ENCODE data around the gene PRR23E.

The PRR23E gene

DNA sequence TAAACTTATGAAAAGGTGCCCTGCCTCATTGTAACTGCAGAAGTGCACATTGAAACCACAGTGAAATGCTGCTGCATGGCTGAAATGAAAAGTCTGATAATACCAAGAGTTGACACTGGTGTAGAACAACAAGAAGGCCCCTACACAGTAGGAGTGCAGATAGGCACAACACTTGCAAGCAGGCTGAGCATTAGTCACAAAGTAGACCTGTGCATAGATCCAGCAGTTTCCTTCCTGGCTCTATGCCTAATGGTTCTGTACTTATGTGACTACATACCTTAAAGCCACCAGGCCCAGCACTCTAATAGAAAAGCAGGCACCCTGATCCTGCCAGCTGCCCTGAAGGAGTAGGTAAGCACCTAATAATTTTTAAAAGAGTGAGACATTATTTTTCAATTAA, 41.8 kb downstream of the PRR23E start:
- Histone ChIP-seq H3K36me3 (replicated peaks) (no peaks in the 10 kb centered on the region), H3K4me3 (ENCODE audit: low read depth, low read length) (no peak overlapping the region), H3K27me3 (replicated peaks) (no peaks in the 10 kb centered on the region), H3K27ac (no peak overlapping the region)
- in situ Hi-C loops (cut with HindIII; ENCODE audit: low pct_ligation_motif_present, low sequenced_read_pairs) = no loop called here
- DNase-seq = no peak
- TF ChIP-seq CTCF (IDR thresholded peaks at IDR 0.05; ENCODE audit: low read depth, low read length, missing control alignments) = no peak

- no peaks in the 10 kb centered on the region for H3K27me3 ChIP-seq (replicated peaks)
- in situ Hi-C loops (cut with HindIII; ENCODE audit: low pct_ligation_motif_present, low sequenced_read_pairs) = no loop called here
- TF ChIP-seq CTCF (IDR thresholded peaks at IDR 0.05; ENCODE audit: low read depth, low read length, missing control alignments) = no peak
These were observed 42.8 kb downstream of the PRR23E start for GRCh38 chr3:127235706-127236105.

DNA sequence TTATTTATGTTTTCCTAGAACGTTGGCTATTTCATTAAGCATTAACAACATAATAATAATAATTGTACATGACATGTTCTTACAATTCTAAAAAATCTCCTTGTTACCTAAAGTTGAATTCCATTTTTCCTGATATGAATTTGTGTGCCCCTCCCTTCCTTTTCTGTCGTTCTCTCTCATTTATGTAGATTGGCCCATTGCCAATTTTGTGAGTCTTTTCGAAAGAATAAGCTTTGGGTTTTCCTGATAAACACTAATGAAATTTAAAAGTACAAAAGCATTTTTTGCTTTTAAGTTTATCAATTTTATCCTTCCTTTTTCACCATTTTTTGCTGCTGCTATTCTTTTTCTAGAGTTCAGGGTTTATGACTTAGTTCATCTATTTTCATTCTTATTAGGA, 44.9 kb downstream of the PRR23E start:
- in situ Hi-C loops (cut with HindIII; ENCODE audit: low pct_ligation_motif_present, low sequenced_read_pairs) = no loop called here
- Histone ChIP-seq H3K27me3 (replicated peaks) (no peaks in the 10 kb centered on the region), H3K4me3 (ENCODE audit: low read depth, low read length) (no peak overlapping the region), H3K27ac (no peak overlapping the region), H3K36me3 (replicated peaks) (no peaks in the 10 kb centered on the region)
- no peak for DNase-seq
- no peak for TF ChIP-seq CTCF (IDR thresholded peaks at IDR 0.05; ENCODE audit: low read depth, low read length, missing control alignments)

More at GRCh38 chr3:127235706-127236105, 42.8 kb downstream of the PRR23E start:
- no peaks in the 10 kb centered on the region for H3K36me3 ChIP-seq (replicated peaks)
- DNase-seq = no peak
- no peak overlapping the region for H3K4me3 ChIP-seq (ENCODE audit: low read depth, low read length)
- no peak overlapping the region for H3K27ac ChIP-seq

DNA sequence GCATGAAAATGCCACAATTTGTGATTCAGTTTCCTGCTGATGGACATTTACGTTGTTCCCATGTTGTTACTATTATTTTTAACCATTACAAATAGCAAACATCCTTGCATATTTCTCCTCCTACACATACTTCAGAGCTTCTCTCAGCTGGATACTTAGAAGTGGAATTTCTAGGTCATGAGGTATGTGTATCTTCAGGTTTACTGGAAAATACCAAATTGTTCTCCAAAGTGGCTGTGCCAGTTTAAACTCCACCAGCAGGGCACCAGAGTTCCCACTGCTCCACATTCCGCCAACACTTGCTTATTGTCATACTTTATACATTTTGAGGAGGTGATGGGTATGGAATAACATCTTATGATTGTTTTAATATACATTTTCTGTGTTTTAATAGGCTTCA, 45.7 kb downstream of the PRR23E start:
- Histone ChIP-seq H3K27me3 (replicated peaks) (no peaks in the 10 kb centered on the region), H3K27ac (no peak overlapping the region), H3K4me3 (ENCODE audit: low read depth, low read length) (no peak overlapping the region), H3K36me3 (replicated peaks) (no peaks in the 10 kb centered on the region)
- in situ Hi-C loops (cut with HindIII; ENCODE audit: low pct_ligation_motif_present, low sequenced_read_pairs) = no loop called here
- no peak for TF ChIP-seq CTCF (IDR thresholded peaks at IDR 0.05; ENCODE audit: low read depth, low read length, missing control alignments)
- no peak for DNase-seq

- no peak for DNase-seq
These were observed 54.4 kb downstream of the PRR23E start for GRCh38 chr3:127247292-127247691.

More at GRCh38 chr3:127247292-127247691, 54.4 kb downstream of the PRR23E start:
- TF ChIP-seq CTCF (IDR thresholded peaks at IDR 0.05; ENCODE audit: low read depth, low read length, missing control alignments) = no peak
- H3K27ac ChIP-seq = no peak overlapping the region
- in situ Hi-C loops (cut with HindIII; ENCODE audit: low pct_ligation_motif_present, low sequenced_read_pairs) = no loop called here
- H3K27me3 ChIP-seq (replicated peaks) = no peaks in the 10 kb centered on the region
- H3K36me3 ChIP-seq (replicated peaks) = no peaks in the 10 kb centered on the region
- no peak overlapping the region for H3K4me3 ChIP-seq (ENCODE audit: low read depth, low read length)
